ENCODE data around the gene RNF149. TPM values are rescaled to one million over a fixed set of nuclear protein-coding genes. Genes with fewer than 3 reads are reported as not detected.
"Not testable (repeated sequence)": the region's sequence is repeated elsewhere in the genome, so short reads cannot be mapped to it uniquely, and the experiment has no call there.

The RNF149 gene
- total RNA-seq, 1 donor from 2014 or later, result 18.6 TPM

- ATAC-seq (no peak), DNase-seq (ENCODE audit: low spot score) (no peak)
These were observed 45.1 kb downstream of the RNF149 start for GRCh38 chr2:101263377-101263800.

DNA sequence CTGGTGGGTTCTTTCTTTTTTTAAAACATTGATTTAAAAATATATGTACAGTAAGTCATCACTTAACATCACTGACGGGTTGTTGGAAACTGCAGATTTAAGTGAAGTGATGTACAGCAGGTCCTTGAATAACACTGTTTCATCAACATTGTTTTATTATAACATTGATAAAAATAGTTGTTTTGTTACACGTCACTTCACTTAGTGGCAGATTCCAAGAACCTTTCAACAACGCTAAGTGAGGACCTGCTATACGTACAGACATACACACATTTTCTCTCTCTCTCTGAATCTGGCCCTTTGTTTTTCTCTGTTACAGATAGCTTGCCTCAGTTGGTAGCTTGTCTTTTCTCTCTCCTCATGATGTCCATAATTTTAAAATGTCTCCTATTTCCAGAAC is 46.4 kb downstream of the RNF149 start:
- no peak for ATAC-seq

GRCh38 chr2:101258804-101259203 is 49.7 kb downstream of the RNF149 start:
- ATAC-seq (no peak), DNase-seq (ENCODE audit: low spot score) (no peak)

More for the DNA sequence above, 46.4 kb downstream of the RNF149 start:
- no peak for DNase-seq (ENCODE audit: low spot score)

- DNase-seq (ENCODE audit: low spot score), result no peak
- no peak for ATAC-seq
These were observed 52.2 kb downstream of the RNF149 start for GRCh38 chr2:101256316-101256715.

DNA sequence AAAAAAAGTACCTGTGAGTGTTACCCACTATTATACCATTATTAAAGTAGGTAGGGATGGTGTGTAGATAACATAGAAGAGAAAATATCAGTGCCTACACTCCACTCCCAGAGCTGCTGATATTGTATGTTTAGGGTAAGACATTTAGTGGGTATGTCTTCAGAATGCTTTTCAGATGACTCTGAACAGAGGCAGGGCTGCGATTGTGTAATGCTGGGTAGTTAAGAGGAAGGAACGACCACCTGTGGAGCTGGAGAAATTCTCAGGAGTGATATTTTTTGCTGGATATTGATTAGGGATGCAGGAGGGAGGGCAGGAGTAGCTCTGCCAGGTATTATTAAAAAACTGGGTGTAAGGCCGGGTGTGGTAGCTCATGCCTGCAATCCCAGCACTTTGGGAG is 53.0 kb downstream of the RNF149 start:
- ATAC-seq (no peak), DNase-seq (ENCODE audit: low spot score) (no peak)

- ATAC-seq, result no peak
- no peak for DNase-seq (ENCODE audit: low spot score)
These were observed 54.6 kb downstream of the RNF149 start for GRCh38 chr2:101253703-101254450.

DNA sequence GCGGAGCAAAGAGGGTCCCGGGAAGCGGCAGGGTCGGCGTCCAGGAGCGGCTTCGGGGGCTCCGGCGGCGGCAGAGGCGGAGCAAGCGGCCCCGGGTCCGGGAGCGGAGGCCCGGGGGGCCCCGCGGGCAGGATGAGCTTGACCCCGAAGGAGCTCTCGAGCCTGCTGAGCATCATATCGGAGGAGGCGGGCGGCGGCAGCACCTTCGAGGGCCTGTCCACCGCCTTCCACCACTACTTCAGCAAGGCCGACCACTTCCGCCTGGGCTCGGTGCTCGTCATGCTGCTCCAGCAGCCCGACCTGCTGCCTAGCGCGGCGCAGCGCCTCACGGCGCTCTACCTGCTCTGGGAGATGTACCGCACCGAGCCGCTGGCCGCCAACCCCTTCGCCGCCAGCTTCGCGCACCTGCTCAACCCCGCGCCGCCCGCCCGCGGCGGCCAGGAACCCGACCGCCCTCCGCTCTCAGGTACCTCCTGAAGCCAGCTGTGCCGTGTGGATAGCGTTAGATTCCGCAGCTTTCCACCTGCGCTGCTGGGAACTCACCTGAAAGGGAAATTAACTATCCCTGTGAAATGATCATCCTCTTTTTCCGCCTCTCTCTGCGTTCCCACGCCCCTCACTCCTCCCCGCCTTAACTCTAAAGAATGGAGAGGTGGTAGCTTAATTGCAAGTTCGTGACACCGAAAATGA is 55.3 kb downstream of the RNF149 start:
- DNase-seq (ENCODE audit: low spot score) (peak; percentile 69), ATAC-seq (peak; percentile 68)

- peak; percentile 90 for ATAC-seq
- peak; percentile 99 for DNase-seq (ENCODE audit: low spot score)
These were observed 56.0 kb downstream of the RNF149 start, which contains the start of gene CNOT11 for GRCh38 chr2:101252408-101253012. CNOT11 (plus strand) TSS chr2:101252886; CDS start chr2:101252965, 79 bp downstream.

DNA sequence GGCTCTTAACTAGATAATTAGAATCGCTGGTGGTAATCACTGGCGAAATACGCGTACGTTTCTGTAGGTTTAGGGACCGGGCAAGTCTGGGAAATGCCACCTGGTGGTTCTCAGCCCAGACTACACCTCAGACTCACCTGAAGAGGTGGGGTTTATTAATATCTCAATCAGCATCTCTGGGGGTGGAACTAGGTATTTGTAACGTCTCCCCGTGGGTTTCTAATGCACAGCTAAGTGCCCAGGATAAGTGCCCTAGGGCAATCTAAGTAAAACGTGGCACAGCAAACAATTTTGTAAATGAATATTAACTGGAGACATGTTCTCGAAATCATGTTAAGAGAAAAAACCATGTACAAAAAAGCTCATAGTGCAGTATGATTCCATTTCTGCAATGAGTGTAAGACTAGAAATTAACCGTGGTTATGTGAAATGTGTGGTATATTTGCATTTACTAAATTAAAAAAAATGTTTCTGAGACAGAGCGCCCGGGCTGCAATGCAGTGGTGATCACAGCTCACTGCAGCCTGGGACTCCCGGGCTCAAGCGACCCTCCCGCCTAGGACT is 56.6 kb downstream of the RNF149 start:
- DNase-seq (ENCODE audit: low spot score) (peak; percentile 53), ATAC-seq (peak; percentile 56)

- DNase-seq (ENCODE audit: low spot score), result peak; percentile 41
- ATAC-seq, result not testable (repeated sequence)
These were observed 57.2 kb downstream of the RNF149 start for GRCh38 chr2:101251246-101251781.

DNA sequence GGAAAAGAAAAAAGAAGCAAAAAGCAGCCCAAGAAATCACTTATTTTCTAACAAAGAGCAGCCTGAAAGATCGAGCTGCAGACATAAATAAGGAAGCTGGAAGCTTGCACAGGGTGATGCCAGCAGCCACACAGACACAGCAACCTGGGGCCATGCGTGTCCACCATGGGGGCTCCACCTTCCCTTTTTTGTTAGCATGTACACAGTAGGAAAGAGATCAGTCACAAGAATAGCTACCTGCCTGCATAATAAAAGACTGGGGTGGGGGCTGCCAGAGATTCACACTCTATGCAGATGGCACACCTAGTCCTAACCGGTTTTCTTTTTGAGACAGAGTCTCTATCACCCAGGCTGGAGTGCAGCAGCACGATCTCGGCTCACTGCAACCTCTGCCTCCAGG is 58.7 kb downstream of the RNF149 start:
- ATAC-seq, result no peak

DNA sequence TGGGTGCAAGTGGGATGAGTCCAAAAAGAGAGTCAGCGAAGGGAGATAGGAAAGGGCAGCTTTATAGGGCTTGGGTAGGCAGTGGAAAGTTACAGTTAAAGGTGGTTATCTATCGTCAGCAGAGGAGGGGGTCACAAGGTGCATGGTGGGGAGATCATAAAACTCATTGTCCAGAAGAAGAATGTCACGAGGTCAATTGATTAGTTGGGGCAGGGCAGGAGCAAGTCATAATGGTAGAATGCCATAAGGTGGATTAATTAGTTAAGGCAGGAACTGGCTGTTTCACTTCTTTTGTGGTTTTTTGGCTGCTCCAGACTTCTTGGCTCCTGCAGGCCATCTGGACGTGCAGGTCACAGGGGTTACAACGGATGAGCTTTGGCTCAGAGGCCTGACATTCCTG is 59.7 kb downstream of the RNF149 start:
- not testable (repeated sequence) for DNase-seq (ENCODE audit: low spot score); ATAC-seq

More for the DNA sequence above, 58.7 kb downstream of the RNF149 start:
- DNase-seq (ENCODE audit: low spot score), result no peak

DNA sequence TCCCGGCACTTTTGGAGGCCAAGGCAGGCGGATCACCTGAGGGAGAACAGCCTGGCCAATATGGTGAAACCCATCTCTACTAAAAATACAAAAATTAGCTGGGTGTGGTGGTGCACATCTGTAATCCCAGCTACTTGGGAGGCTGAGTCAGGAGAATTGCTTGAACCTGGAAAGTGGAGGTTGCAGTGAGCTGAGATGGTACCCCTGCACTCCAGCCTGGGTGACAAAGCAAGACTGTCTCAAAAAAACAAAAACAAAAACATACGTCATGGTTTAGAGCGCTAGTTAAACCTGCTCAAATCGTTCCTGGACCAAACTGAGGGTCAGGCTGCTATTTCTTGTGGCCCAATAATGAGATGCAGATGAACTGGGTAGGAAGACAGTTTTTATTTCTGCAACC is 63.0 kb downstream of the RNF149 start:
- ATAC-seq; DNase-seq (ENCODE audit: low spot score): not testable (repeated sequence)

- ATAC-seq; DNase-seq (ENCODE audit: low spot score): not testable (repeated sequence)
These were observed 63.6 kb downstream of the RNF149 start for GRCh38 chr2:101244899-101245298.

DNA sequence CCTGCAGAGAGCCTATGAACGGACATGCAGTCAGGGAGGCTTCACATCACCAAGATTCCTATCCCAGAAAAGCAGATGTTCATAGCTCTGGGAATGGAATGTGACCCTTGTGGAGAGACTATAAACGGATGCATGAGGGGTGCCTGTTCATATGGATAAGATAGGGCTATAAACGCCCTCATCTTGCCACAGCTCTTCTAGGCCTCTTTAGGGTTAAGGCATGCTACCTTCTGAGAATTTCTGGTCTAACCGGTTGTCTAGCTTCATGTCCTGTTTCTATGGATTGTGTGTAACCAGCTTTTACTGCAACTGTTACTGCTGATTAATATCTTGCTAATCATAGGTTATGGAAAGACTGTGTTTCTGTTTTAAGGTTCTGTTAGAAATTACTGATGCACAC is 64.1 kb downstream of the RNF149 start:
- not testable (repeated sequence) for DNase-seq (ENCODE audit: low spot score); ATAC-seq

- DNase-seq (ENCODE audit: low spot score) (no peak), ATAC-seq (no peak)
These were observed 67.3 kb downstream of the RNF149 start for GRCh38 chr2:101241158-101241557.

DNA sequence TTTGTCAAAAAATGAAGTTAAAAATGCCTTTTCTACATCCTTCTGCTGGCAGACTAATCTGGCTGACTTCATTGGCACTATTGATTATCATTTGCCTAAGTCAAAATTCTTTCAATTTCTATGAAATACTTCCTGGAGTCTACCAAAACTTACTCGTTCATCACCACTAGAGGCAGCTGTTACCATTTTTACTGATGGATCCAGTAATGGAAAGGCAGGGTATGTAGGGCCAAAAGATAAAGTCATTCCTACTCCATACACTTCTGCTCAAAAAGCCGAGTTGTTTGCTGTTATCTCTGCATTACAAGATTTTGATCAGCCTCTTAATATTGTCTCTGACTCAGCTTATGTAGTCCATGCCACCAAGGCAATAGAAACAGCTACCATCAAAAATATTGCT is 67.8 kb downstream of the RNF149 start:
- DNase-seq (ENCODE audit: low spot score); ATAC-seq: not testable (repeated sequence)

DNA sequence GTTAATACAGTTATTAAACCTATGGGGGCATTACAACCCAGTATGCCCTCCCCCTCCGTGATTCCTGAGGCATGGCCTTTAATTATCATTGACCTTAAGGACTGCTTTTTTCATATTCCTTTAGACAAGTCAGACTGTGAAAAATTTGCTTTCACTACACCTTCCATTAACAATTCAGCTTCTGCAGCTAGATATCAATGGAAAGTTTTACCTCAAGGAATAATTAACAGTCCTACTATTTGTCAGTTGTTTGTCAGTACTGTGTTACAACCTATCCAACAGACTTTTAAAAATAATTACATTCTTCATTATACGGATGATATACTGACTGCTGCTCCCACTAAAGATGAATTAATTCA is 68.8 kb downstream of the RNF149 start:
- not testable (repeated sequence) for DNase-seq (ENCODE audit: low spot score); ATAC-seq

- ATAC-seq (peak; percentile 80), DNase-seq (ENCODE audit: low spot score) (peak; percentile 79)
These were observed 69.4 kb downstream of the RNF149 start for GRCh38 chr2:101238930-101239759.

DNA sequence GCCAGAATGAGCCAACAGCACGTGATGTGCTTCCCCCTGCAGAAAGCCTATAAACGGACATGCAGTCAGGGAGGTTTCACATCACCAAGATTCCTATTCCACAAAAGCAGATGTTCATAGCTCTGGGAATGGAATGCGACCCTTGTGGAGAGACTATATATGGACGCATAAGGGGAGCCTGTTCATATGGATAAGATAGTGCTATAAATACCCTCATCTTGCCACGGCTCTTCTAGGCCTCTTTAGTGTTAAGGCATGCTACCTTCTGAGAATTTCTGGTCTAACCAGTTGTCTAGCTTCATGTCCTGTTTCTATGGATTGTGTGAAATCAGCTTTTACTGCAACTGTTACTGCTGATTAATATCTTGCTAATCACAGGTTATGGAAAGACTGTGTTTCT is 70.6 kb downstream of the RNF149 start:
- ATAC-seq; DNase-seq (ENCODE audit: low spot score): not testable (repeated sequence)
